Measurements from ENCODE around the gene TMEM109.

- TF ChIP-seq ZNF274 (IDR thresholded peaks at IDR 0.05; ENCODE audit: low read depth, low read length), result no peak
- no peak for TF ChIP-seq YY1 (IDR thresholded peaks at IDR 0.05; ENCODE audit: insufficient read depth, insufficient read length)
These were observed 18.3 kb upstream of the TMEM109 start for GRCh38 chr11:60895687-60896086.
